Activated CD8-positive, alpha-beta memory T cell treated with anti-CD3 and anti-CD28 coated beads, Interleukin-2, amount 50 U/mL, for 1 hour (primary cell): ENCODE measurements around the gene RAD51.
"Not testable (repeated sequence)": the region's sequence is repeated elsewhere in the genome, so short reads cannot be mapped to it uniquely, and the experiment has no call there.

Experiments used
- DNase-seq: peaks from one replicate; pipeline ENCODE4 v3.0.0-alpha.2; 2020; ENCODE audit errors: extremely low read depth

RAD51 gene

DNA sequence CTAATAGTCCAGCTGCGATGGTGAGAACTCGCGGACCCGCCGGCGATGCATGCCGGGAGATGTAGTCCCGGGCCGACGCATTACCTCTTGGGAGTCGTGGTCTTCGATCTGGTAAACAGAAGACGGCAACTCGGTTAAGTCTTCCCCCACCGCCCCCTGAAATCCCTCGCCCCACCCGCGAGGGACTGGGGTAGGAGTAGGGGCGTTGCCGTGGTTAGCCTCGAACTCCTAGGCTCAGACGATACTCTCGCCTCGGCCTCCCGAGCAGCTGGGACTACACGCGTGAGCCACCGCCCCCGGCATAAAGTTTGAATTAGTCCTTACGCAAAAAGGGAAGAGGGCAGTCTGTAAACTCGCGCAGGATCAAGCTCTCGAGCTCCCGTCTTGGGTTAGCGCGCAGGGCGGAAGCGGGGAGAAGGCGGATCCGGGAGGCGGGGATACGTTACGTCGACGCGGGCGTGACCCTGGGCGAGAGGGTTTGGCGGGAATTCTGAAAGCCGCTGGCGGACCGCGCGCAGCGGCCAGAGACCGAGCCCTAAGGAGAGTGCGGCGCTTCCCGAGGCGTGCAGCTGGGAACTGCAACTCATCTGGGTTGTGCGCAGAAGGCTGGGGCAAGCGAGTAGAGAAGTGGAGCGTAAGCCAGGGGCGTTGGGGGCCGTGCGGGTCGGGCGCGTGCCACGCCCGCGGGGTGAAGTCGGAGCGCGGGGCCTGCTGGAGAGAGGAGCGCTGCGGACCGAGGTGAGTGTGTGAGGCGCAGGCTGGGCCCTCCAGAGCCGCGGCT lies at the start of gene RAD51:
Gene RAD51 (plus strand): TSS at position 487 of the 781 bp plus-strand sequence. CDS start 3,585 bp downstream, outside the sequence.
- peak; percentile 73 for DNase-seq

GRCh38 chr15:40647523-40647922 lies 47.5 kb upstream of the RAD51 start:
- no peak for DNase-seq

DNA sequence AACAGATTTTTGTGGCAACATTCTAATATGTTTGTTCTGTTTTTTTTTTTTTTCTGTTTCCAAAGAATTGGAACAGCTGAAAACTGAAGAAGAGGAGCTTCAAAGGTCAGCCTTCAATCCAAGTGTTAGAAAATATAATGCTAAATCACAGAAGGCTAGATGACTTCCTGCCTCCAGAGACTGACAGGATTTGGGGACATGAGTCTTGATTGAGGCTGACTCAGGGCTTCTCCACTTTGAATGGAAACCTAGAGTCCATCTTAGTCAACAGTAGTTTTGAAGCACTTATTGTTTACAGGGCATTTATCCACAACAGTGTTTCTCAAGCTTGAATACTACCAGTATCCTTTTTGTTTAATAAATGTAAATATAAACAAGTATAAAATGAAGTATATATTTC lies 44.5 kb upstream of the RAD51 start:
- no peak for DNase-seq

DNA sequence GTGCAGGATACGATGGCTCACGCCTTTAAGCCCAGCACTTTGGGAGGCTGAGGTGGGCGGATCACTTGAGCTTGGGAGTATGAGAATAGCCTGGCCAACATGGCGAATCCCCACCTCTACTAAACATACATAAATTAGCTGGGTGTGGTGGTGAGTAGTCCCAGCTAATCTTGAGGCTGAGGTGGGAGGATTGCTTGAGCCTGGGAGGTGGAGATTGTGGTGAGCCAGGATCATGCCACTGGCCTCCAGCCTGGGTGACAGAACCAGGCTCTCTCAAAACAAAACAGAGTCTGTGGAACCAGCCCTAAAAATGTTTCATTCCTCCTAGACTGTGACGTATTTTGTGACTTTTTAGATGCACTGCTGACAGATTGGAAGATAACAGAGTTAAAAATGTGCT lies 34.3 kb upstream of the RAD51 start:
- DNase-seq = no peak

DNA sequence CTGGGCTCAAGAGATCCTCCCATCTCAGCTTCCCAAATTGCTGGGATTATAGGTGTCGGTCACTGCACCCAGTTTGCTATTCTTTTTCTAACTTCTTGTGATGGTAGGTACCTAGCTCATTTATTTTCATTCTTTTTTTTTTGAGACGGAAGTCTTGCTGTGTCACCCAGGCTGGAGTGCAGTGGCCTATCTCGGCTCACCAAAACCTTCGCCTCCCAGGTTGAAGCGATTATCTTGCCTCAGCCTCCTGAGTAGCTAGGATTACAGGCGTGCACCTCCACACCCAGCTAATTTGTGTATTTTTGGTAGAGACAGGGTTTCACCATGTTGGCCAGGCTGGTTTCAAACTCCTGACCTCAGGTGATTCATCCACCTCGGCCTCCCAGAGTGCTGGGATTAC lies 30.1 kb upstream of the RAD51 start:
- no peak for DNase-seq

GRCh38 chr15:40676290-40676689 lies 18.7 kb upstream of the RAD51 start:
- DNase-seq = not testable (repeated sequence)

- not testable (repeated sequence) for DNase-seq
These were observed 18.1 kb upstream of the RAD51 start for GRCh38 chr15:40676906-40677305.

DNA sequence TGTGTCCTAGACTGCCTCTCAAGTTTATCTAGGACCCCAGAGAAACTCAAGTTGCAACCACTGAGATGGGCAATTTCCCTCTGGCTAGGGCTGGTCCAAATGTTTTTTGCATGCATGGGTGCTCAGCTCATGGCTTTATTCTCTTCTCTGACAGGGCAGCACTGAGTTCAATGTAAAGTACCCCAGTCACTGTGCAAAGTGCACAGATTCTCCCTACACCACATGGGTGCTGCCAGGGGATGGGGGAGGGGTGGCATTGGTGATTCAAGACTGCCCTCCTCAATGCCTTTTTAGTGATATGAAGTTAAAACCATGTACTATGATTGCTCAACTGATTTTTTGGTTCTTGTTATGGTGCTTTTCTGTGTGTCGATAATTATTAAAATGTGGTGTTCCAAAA lies 14.8 kb upstream of the RAD51 start:
- no peak for DNase-seq

DNA sequence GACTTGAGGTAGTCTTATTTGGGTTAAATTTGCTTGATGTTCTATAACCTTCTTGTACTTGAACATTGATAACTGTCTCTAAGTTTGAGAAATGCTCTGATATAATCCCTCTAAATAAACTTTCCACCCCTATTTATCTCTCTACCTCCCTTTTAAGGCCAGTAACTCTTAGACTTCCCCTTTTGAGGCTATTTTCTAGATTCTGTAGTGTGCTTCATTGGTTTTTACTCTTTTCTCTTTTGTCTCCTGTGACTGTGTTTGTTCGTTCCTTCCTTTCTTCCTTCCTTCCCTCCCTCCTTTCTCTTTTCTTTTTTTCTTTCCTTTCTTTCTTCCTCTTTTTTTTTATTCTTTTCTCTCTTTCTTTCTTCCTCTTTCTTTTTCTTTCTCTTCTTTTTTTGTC lies 14.0 kb upstream of the RAD51 start:
- DNase-seq = not testable (repeated sequence)

DNA sequence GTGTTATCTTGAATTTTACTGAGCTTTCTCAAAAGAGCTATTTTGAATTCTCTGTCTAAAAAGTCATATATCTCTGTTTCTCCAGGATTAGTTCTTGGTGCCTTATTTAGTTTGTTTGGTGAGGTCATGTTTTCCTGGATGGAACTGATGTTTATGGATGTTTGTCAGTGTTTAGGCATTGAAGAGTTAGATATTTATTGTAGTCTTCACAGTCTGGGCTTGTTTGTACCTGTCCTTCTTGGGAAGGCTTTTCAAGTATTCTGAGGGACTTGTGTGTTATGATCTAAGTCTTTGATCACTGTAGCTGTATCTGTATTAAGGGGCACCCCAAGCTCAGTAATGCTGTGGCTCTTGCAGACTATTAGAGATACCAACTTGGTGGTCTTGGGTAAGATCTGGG lies 10.6 kb upstream of the RAD51 start:
- DNase-seq = no peak

DNA sequence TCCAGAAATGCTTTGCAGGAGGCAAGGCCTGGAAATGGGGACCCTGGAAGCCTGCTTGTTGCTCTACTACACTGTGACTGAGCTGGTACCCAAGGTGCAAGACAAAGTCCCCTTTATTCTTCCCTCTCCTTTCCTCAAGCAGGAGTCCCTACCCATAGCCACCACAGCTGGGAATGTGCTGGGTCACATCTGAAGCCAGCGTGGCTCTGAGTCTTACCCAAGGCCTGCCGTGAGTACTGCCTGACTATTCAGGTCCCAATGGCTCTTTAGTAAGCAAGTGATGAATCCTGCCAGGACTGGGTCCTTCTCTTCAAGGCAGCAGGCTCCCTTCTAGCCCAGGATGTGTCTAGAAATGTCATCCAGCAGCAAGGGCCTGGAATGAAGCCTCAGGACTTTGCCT lies 9.6 kb upstream of the RAD51 start:
- no peak for DNase-seq

DNA sequence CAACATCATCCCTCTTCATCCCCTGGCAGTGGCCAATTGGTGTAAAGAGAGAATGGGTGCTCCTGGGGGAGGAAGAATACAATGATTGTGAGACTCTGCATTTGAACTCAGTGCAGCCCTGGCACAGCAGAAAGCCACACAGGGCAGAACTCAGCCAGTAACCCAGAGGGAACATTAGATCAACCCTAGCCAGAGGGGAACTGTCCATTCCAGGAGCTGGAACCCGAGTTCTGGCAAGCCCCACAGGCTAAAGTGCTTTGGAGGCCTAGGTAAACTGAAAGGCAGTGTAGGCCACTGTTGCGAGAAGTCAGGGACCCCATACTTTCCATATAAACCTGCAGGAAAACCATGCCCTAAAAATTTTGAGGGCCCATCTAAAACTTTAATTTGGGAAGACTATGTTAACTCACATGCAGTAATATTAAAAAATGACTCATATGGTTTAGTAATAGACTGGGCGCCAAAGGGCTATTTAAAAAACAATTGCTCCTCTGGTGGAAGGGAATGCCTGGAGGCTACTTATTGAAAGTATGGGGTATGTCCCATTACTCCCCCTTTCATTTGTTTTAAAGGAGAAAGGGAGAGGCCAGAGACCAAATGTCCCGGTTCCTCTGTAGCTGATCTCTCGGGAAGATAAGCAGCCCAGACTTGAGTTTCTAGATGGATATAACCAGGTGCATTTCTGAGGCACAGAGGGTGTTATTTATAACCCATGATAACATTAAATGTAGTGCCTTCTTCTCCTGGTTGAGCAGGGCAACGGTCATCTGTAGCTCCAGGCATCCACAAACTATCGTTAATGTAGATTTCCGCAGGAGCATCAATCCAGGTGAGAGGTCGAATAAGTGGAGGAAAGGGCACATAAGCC lies 5.8 kb upstream of the RAD51 start:
- DNase-seq = no peak

GRCh38 chr15:40691737-40692136 lies 3.2 kb upstream of the RAD51 start:
- no peak for DNase-seq

DNA sequence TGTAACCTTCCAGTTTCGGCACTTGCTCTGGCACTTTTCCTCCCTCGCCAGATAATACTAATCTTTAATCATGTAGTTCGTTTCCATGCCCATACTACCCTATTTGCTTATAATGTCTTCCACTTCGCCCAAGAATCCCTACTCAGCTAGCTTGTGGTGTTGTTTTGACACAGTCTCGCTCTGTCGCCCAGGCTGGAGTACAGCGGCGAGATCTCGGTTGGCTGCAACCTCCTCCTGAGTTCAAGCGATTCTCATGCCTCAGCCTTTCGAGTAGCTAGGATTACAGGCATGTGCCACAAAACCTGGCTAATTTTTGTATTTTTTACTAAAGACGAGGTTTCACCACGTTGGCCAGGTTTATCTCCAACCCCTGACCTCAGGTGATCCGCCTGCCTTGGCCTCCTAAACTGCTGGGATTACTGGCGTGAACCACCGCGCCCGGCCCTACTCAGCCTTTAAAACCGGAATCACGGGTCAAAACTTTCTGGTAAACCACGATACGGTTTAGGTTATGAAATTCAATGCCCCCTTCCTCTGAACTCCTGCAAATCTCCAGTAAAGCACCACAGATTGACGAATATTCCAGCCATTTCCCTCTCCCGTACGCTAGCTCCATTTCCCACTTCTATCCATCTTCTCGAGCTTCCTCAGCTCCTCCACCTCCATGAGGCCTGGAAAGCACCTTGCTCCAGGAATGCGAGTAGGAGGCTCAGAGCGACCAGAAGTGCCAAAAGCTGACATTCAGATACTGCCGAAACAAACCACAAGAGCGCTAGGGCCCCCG lies 878 bp upstream of the RAD51 start:
- no peak for DNase-seq

GRCh38 chr15:40695469-40695890 lies 506 bp downstream of the RAD51 start:
- DNase-seq = no peak

GRCh38 chr15:40696228-40696627 lies 1.3 kb downstream of the RAD51 start:
- no peak for DNase-seq

GRCh38 chr15:40697916-40698315 lies 2.9 kb downstream of the RAD51 start:
- no peak for DNase-seq

DNA sequence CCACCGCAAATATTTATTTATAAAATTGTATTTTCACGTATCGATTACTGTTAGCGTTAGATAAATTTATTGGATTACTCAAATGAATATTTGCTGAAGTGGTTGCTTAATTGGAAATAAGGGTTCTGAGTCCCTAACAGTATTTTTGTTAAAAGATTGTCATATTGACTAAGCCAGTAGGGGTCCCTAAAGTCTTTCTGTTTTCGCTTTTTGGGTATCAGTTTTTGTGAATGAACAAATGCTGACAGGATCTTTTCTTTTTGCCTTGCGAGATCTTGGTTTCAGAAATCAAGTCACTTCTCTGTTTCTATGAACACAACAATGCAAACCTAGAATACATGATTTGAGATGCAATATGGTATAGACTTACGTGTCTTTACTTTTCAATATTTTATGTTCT lies 7.1 kb downstream of the RAD51 start:
- DNase-seq = no peak

DNA sequence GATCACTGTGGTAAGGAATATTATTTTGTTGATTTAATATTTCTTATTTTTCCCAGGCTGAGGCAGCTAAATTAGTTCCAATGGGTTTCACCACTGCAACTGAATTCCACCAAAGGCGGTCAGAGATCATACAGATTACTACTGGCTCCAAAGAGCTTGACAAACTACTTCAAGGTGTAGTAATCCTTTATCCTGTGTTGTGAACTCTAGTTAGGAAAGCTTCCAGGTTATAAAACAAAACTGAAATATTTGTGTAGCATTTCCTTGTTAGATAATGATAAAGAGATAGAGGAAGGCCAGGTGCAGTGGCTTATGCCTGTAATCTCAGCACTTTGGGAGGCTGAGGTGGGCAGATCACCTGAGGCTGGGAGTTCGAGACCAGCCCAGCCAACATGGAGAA lies 11.1 kb downstream of the RAD51 start:
- no peak for DNase-seq

DNA sequence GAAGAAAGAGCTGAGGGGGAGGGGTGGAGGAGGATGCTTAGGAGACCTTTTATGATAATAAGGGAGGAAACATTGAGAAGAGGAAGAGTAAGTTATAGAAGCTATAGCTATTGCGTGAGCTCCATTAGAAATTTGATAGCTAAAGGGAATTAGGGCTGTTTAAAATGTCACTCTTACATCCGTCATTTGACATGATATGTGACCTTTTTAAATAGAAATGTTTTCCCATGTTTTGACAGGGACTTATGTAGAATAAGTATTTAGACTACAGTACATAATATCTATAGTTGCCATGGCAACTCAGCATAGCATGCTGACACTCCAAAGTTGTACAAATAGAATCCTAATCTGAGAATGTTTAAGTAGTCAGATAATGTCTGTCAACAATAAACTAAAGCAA lies 19.2 kb downstream of the RAD51 start:
- DNase-seq = no peak

DNA sequence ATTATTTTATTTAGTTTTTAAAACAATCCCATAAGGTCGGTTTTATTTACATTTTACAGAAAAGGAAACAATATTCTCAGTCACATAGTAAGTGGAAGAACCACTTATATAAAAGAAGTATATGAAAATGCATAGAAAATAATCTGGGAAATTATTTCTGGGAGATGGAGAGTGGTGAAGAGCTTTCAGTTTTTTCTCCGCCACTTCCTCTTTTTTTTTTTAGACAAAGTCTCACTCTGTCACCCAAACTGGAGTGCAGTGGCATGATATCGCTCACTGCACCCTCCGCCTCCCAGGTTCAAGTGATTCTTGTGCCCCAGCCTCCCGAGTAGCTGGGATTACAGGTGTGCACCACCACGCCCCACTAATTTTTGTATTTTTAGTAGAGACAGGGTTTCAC lies 21.2 kb downstream of the RAD51 start:
- DNase-seq = no peak

GRCh38 chr15:40721701-40722100 lies 26.7 kb downstream of the RAD51 start:
- DNase-seq = no peak
